Activated CD4-positive, CD25-positive, alpha-beta regulatory T cell treated with anti-CD3 and anti-CD28 coated beads, Interleukin-2, amount 50 U/mL, for 16 hours (primary cell): ENCODE measurements around the gene ATP13A2.
"Not testable (repeated sequence)": the region's sequence is repeated elsewhere in the genome, so short reads cannot be mapped to it uniquely, and the experiment has no call there.

Experiments
- DNase-seq: peaks from one replicate; pipeline ENCODE4 v3.0.0-alpha.2; 2020; ENCODE audit warnings: low read depth, low spot score

The ATP13A2 gene

GRCh38 chr1:16960560-16961296 is 51.0 kb downstream of the ATP13A2 start:
- DNase-seq: peak; percentile 45

- DNase-seq: no peak
These were observed 53.3 kb downstream of the ATP13A2 start for GRCh38 chr1:16958475-16958874.

GRCh38 chr1:16957731-16958130 is 54.0 kb downstream of the ATP13A2 start:
- no peak for DNase-seq

GRCh38 chr1:16956775-16957174 is 55.0 kb downstream of the ATP13A2 start:
- DNase-seq: no peak

GRCh38 chr1:16955186-16955585 is 56.5 kb downstream of the ATP13A2 start:
- no peak for DNase-seq

GRCh38 chr1:16954579-16954978 is 57.1 kb downstream of the ATP13A2 start:
- DNase-seq: no peak

GRCh38 chr1:16952376-16952775 is 59.4 kb downstream of the ATP13A2 start:
- not testable (repeated sequence) for DNase-seq

GRCh38 chr1:16949026-16949425 is 62.7 kb downstream of the ATP13A2 start:
- not testable (repeated sequence) for DNase-seq

- not testable (repeated sequence) for DNase-seq
These were observed 63.3 kb downstream of the ATP13A2 start for GRCh38 chr1:16948282-16948891.

- no peak for DNase-seq
These were observed 65.1 kb downstream of the ATP13A2 start for GRCh38 chr1:16946646-16947045.

- not testable (repeated sequence) for DNase-seq
These were observed 65.5 kb downstream of the ATP13A2 start for GRCh38 chr1:16946185-16946584.

GRCh38 chr1:16945512-16945911 is 66.2 kb downstream of the ATP13A2 start:
- DNase-seq: not testable (repeated sequence)

GRCh38 chr1:16944038-16944437 is 67.7 kb downstream of the ATP13A2 start:
- no peak for DNase-seq

- not testable (repeated sequence) for DNase-seq
These were observed 72.1 kb downstream of the ATP13A2 start for GRCh38 chr1:16939386-16940180.

- no peak for DNase-seq
These were observed 73.1 kb downstream of the ATP13A2 start for GRCh38 chr1:16938351-16939321.

- not testable (repeated sequence) for DNase-seq
These were observed 75.1 kb downstream of the ATP13A2 start for GRCh38 chr1:16936580-16936979.
